Measurements from ENCODE around the gene DEFB115.
"Not testable (repeated sequence)": the region's sequence is repeated elsewhere in the genome, so short reads cannot be mapped to it uniquely, and the experiment has no call there.

The DEFB115 gene

GRCh38 chr20:31257364-31257763 is at the start of gene DEFB115:
Gene DEFB115, plus strand, starts transcription at chr20:31257664. Its CDS starts 0 bp downstream, at chr20:31257664.
- in situ Hi-C loops (cut with HindIII; ENCODE audit: low sequenced_read_pairs): no loop called here

- in situ Hi-C loops (cut with HindIII; ENCODE audit: low sequenced_read_pairs): no loop called here
These were observed 20.5 kb upstream of the DEFB115 start for GRCh38 chr20:31236953-31237352.

- in situ Hi-C loops (cut with HindIII; ENCODE audit: low sequenced_read_pairs): no loop called here
These were observed 19.7 kb upstream of the DEFB115 start for GRCh38 chr20:31237763-31238162.

GRCh38 chr20:31239139-31239538 is 18.3 kb upstream of the DEFB115 start:
- in situ Hi-C loops (cut with HindIII; ENCODE audit: low sequenced_read_pairs): no loop called here

- in situ Hi-C loops (cut with HindIII; ENCODE audit: low sequenced_read_pairs): no loop called here
These were observed 505 bp upstream of the DEFB115 start for GRCh38 chr20:31256959-31257358.

GRCh38 chr20:31260326-31260932 is 3.0 kb downstream of the DEFB115 start:
- in situ Hi-C loops (cut with HindIII; ENCODE audit: low sequenced_read_pairs): no loop called here

GRCh38 chr20:31274441-31274840 is 17.0 kb downstream of the DEFB115 start:
- in situ Hi-C loops (cut with HindIII; ENCODE audit: low sequenced_read_pairs): no loop called here

GRCh38 chr20:31278178-31278577 is 20.7 kb downstream of the DEFB115 start:
- in situ Hi-C loops (cut with HindIII; ENCODE audit: low sequenced_read_pairs): no loop called here

GRCh38 chr20:31284964-31285363 is 27.5 kb downstream of the DEFB115 start:
- in situ Hi-C loops (cut with HindIII; ENCODE audit: low sequenced_read_pairs): not testable (repeated sequence)

- in situ Hi-C loops (cut with HindIII; ENCODE audit: low sequenced_read_pairs): no loop called here
These were observed 51.2 kb downstream of the DEFB115 start, which contains the start of gene DEFB116 for GRCh38 chr20:31308535-31309162. Gene DEFB116, minus strand, starts transcription at chr20:31308585. Its CDS starts 0 bp downstream, at chr20:31308585.

Data from DLD1 (cell line).